ENCODE data around the gene ELMO1. TPM values are rescaled to one million over a fixed set of nuclear protein-coding genes. Genes with fewer than 3 reads are reported as not detected.

ELMO1 gene
- polyA plus RNA-seq, 1 experiment: not detected

- TF ChIP-seq, protein P1, sequence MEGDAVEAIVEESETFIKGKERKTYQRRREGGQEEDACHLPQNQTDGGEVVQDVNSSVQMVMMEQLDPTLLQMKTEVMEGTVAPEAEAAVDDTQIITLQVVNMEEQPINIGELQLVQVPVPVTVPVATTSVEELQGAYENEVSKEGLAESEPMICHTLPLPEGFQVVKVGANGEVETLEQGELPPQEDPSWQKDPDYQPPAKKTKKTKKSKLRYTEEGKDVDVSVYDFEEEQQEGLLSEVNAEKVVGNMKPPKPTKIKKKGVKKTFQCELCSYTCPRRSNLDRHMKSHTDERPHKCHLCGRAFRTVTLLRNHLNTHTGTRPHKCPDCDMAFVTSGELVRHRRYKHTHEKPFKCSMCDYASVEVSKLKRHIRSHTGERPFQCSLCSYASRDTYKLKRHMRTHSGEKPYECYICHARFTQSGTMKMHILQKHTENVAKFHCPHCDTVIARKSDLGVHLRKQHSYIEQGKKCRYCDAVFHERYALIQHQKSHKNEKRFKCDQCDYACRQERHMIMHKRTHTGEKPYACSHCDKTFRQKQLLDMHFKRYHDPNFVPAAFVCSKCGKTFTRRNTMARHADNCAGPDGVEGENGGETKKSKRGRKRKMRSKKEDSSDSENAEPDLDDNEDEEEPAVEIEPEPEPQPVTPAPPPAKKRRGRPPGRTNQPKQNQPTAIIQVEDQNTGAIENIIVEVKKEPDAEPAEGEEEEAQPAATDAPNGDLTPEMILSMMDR (IDR thresholded peaks at IDR 0.05; ENCODE audit: insufficient read depth, low read depth, low read length): no peak
- H3K36me3 ChIP-seq (ENCODE audit: control insufficient read depth, insufficient read depth, low read length): no peaks in the 10 kb centered on the region
- no peak overlapping the region for H3K4me3 ChIP-seq (ENCODE audit: low read depth, low read length)
- no peak for DNase-seq (ENCODE audit: low read depth)
- ChIA-PET POLR2A (no interaction called here), CTCF (no interaction called here)
- H3K27me3 ChIP-seq (ENCODE audit: control insufficient read depth, insufficient read depth, low read length): no peaks in the 10 kb centered on the region
Measured at GRCh38 chr7:36916116-36916515, 532.5 kb downstream of the ELMO1 start.

DNA sequence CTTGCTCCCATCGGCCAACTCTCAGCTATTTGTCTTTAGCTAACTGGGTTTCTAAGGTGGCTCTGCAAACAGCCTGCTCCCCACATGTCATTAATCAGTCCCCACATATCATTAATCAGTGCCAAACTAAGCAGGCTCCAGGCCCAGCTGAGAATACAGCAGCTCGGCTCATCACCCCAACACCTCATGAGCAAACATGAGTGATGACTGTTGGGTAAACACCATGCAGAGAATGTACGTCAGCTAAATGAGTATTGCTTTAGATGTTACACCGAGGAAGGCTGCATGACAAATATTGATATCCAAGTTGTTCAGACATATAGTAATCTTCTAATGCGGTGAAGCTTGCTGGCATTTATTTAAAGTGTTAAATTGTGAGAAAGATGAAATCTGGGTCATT, 536.9 kb downstream of the ELMO1 start:
- TF ChIP-seq, protein P1 (IDR thresholded peaks at IDR 0.05; ENCODE audit: insufficient read depth, low read depth, low read length): no peak
- ChIA-PET CTCF (interaction anchor here (0.5 to 1.4 kb wide), 4 partner anchors 8 to 428 kb away, joined by 3 read pairs; no protein-coding TSS in a partner anchor), POLR2A (no interaction called here)
- Histone ChIP-seq H3K27me3 (ENCODE audit: control insufficient read depth, insufficient read depth, low read length) (no peaks in the 10 kb centered on the region), H3K4me3 (ENCODE audit: low read depth, low read length) (no peak overlapping the region), H3K36me3 (ENCODE audit: control insufficient read depth, insufficient read depth, low read length) (no peaks in the 10 kb centered on the region)
- no peak for DNase-seq (ENCODE audit: low read depth)

- Histone ChIP-seq H3K36me3 (ENCODE audit: control insufficient read depth, insufficient read depth, low read length) (no peaks in the 10 kb centered on the region), H3K27me3 (ENCODE audit: control insufficient read depth, insufficient read depth, low read length) (no peaks in the 10 kb centered on the region), H3K4me3 (ENCODE audit: low read depth, low read length) (no peak overlapping the region)
- TF ChIP-seq, protein P1 (IDR thresholded peaks at IDR 0.05; ENCODE audit: insufficient read depth, low read depth, low read length): no peak
- no peak for DNase-seq (ENCODE audit: low read depth)
- POLR2A ChIA-PET: no interaction called here
- CTCF ChIA-PET: interaction anchor here (1.4 kb wide), 1 partner anchor 9 kb away, joined by 3 read pairs; no protein-coding TSS in a partner anchor
Measured at GRCh38 chr7:36910859-36911258, 537.8 kb downstream of the ELMO1 start.

- Histone ChIP-seq H3K36me3 (ENCODE audit: control insufficient read depth, insufficient read depth, low read length) (no peaks in the 10 kb centered on the region), H3K4me3 (ENCODE audit: low read depth, low read length) (no peak overlapping the region), H3K27me3 (ENCODE audit: control insufficient read depth, insufficient read depth, low read length) (no peaks in the 10 kb centered on the region)
- no peak for DNase-seq (ENCODE audit: low read depth)
- POLR2A ChIA-PET: no interaction called here
- TF ChIP-seq, protein P1 (IDR thresholded peaks at IDR 0.05; ENCODE audit: insufficient read depth, low read depth, low read length): no peak
- CTCF ChIA-PET: interaction anchor here (1.4 kb wide), 1 partner anchor 10 kb away, joined by 3 read pairs; no protein-coding TSS in a partner anchor
Measured at GRCh38 chr7:36910401-36910800, 538.3 kb downstream of the ELMO1 start.

GRCh38 chr7:36906956-36907635, 541.6 kb downstream of the ELMO1 start:
- DNase-seq (ENCODE audit: low read depth): no peak
- TF ChIP-seq, protein P1 (IDR thresholded peaks at IDR 0.05; ENCODE audit: insufficient read depth, low read depth, low read length): no peak
- CTCF ChIA-PET: no interaction called here
- Histone ChIP-seq H3K36me3 (ENCODE audit: control insufficient read depth, insufficient read depth, low read length) (no peaks in the 10 kb centered on the region), H3K4me3 (ENCODE audit: low read depth, low read length) (no peak overlapping the region), H3K27me3 (ENCODE audit: control insufficient read depth, insufficient read depth, low read length) (no peaks in the 10 kb centered on the region)
- POLR2A ChIA-PET: no interaction called here

All from BJ (cell line).